Left lobe of liver (tissue), 2 donors: ENCODE measurements around the gene MAPK8IP2. TPM values are rescaled to one million over a fixed set of nuclear protein-coding genes. Genes with fewer than 3 reads are reported as not detected.
"Not testable (repeated sequence)": the region's sequence is repeated elsewhere in the genome, so short reads cannot be mapped to it uniquely, and the experiment has no call there.

ENCODE experiments used
- ATAC-seq: fragments of 200-7000 bp; cut with Tn5 transposase; one replicate; pipeline ENCODE4 v1.9.1; 2020; ENCODE audit warnings: mild to moderate bottlenecking, moderate library complexity
- DNase-seq: peaks from one replicate; pipeline ENCODE4 v3.0.0-alpha.2; 2020; ENCODE audit warnings: low spot score
- total RNA-seq: library from RNA; stranded (reverse); gene quantifications from one replicate; pipeline ENCODE4 v1.2.1, GENCODE V29; 2021
- donor health status: DM: no; HTN: no; CAD: no; lungs with moderate emphysema.
- donor health status: DM: no; HTN: yes; CAD: no.

MAPK8IP2 gene
- total RNA-seq, 1 donor from 2014 or later: 0.53 TPM

- ATAC-seq: no peak
- DNase-seq: no peak
These were observed 28.0 kb downstream of the MAPK8IP2 start for GRCh38 chr22:50628543-50629134.

GRCh38 chr22:50630376-50630775, 29.8 kb downstream of the MAPK8IP2 start:
- peak; percentile 8 for ATAC-seq
- no peak for DNase-seq

- ATAC-seq: no peak
- no peak for DNase-seq
These were observed 32.5 kb downstream of the MAPK8IP2 start for GRCh38 chr22:50633086-50633485.

DNA sequence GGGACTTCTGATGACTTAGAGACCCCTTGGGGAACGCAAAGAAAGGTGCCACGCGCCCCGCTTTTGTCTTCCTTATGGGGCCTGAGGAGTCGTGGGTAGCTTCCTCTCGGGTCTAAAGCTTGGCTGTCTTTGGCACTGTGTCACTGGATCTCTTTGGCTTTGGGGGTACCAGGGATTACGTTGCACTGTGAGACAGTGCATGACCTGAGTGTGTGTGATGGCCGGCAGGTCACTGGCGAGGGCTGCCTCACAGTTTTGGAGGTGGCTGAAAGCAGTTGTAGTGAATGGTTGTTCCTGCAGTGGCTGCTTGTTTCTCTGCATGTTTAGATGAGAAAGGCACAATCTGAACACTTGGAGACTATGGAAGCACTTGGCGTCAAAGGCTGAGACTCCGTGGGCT, 33.2 kb downstream of the MAPK8IP2 start:
- DNase-seq: no peak
- no peak for ATAC-seq

DNA sequence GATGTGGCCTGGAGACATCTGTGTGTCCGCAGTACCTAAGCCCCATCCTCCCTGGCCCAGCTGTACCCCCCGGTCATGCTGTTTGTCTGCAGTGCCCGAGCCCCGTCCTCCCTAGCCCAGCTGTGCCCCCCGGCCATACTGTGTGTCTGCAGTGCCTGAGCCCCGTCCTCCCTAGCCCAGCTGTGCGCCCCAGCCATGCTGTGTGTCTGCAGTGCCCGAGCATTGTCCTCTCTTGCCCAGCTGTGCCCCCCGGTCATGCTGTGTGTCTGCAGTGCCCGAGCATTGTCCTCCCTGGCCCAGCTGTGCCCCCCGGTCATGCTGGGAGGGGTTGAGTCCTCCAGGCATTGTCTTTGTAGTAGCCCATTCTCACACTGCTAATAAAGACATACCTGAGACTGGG, 35.0 kb downstream of the MAPK8IP2 start:
- ATAC-seq (no peak), DNase-seq (no peak)

DNA sequence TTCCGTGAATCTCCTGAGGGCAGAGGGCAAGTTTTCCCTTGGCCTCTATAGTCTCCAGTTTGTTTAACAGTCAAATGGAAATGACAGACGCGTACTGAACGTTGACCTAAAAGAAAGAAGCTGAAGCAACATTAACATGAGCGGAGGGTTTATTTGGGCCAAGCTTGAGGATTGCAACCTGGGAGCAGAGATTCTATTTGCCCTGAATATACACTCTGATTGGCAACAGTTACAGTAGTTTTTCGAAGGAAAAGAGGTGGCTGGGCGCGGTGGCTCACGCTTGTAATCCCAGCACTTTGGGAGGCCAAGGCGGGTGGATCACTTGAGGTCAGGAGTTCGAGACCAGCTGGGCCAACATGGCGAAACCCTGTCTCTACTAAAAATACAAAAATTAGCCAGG, 39.7 kb downstream of the MAPK8IP2 start:
- ATAC-seq (peak; percentile 60), DNase-seq (peak; percentile 62)

GRCh38 chr22:50640857-50641647, 40.5 kb downstream of the MAPK8IP2 start:
- no peak for DNase-seq
- ATAC-seq: peak; percentile 25

- ATAC-seq: peak; percentile 86
- DNase-seq: peak; percentile 90
These were observed 41.4 kb downstream of the MAPK8IP2 start for GRCh38 chr22:50641696-50642607.

GRCh38 chr22:50643021-50643820, 42.6 kb downstream of the MAPK8IP2 start:
- ATAC-seq: not testable (repeated sequence)

DNA sequence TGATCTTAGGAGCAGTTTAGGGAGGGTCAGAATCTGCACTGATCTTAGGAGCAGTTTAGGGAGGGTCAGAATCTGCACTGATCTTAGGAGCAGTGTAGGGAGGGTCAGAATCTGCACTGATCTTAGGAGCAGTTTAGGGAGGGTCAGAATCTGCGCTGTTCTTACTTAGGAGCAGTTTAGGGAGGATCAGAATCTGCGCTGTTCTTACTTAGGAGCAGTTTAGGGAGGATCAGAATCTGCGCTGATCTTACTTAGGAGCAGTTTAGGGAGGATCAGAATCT, 43.2 kb downstream of the MAPK8IP2 start:
- not testable (repeated sequence) for DNase-seq, ATAC-seq

More at GRCh38 chr22:50643021-50643820, 42.6 kb downstream of the MAPK8IP2 start:
- not testable (repeated sequence) for DNase-seq

GRCh38 chr22:50653256-50653655, 52.7 kb downstream of the MAPK8IP2 start:
- no peak for ATAC-seq
- DNase-seq: no peak

DNA sequence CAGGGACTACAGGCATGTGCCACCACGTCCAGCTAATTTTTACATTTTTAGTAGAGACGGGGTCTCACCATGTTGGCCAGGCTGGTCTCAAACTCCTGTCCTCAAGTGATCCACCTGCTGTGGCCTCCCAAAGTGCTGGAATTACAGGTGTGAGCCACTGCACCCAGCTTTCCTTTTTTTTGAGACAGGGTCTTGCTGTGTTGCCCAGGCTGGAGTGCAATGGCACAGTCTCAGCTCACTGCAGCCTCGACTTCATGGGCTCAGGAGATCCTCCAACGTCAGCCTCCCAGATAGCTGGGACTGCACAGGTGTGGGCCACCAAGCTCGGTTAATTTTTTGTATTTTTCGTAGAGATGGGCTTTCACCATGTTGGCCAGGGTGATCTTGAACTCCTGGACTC, 54.1 kb downstream of the MAPK8IP2 start:
- ATAC-seq, DNase-seq: not testable (repeated sequence)

GRCh38 chr22:50656122-50657070, 55.8 kb downstream of the MAPK8IP2 start:
- no peak for DNase-seq

GRCh38 chr22:50657925-50658324, 57.3 kb downstream of the MAPK8IP2 start:
- DNase-seq (no peak), ATAC-seq (peak; percentile 50)

More at GRCh38 chr22:50656122-50657070, 55.8 kb downstream of the MAPK8IP2 start:
- ATAC-seq: peak; percentile 67

DNA sequence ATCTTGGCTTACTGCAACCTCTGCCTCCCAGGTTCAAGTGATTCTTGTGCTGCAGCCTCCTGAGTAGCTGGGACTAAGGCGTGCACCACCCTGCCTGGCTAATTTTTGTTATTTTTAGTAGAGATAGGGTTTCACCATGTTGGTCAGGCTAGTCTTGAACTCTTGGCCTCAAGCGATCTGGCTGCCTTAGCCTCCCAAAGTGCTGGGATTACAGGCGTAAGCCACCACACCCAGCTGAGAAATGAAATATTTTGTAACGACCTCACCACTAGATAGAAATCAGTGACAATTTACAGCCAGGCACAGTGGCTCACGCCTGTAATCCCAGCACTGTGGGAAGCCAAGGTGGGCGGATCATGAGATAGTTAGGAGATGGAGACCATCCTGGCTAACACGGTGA, 59.1 kb downstream of the MAPK8IP2 start:
- ATAC-seq, DNase-seq: not testable (repeated sequence)

DNA sequence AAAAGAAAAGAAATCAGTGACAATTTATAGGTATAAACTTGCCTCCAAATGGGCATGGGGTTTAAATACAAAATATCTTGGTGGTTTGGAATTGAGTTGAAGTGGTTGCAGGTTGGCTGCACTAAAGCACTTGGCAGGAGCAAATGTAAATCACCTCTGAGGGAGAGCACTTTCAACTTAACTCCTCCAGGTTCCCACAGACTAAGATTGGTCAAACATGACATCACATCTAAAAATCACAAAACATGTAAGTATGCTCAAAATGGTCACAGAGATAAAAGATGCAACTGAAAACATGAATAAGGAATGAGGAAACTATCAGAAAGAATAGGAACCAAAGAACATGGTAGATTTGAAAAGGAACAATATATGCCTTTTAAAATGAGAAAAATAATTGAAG, 59.7 kb downstream of the MAPK8IP2 start:
- no peak for DNase-seq
- ATAC-seq: no peak
